HEK293T (cell line): Measurements from ENCODE around the gene GOLGB1.
"Not testable (repeated sequence)": the region's sequence is repeated elsewhere in the genome, so short reads cannot be mapped to it uniquely, and the experiment has no call there.

Experiments
- CTCF ChIA-PET: fragments of 350-600 bp; formaldehyde crosslinking; extraction: SDS; loops from one replicate; lab custom pipeline; 2021; ENCODE audit warnings: antibody characterized with exemption, inconsistent platforms; lab: Yijun Ruan, JAX
- POLR2A ChIA-PET: fragments of 350-600 bp; formaldehyde crosslinking; extraction: SDS; loops from one replicate; lab custom pipeline; 2020; ENCODE audit warnings: antibody characterized with exemption, inconsistent platforms; lab: Yijun Ruan, JAX
- DNase-seq: peaks from one replicate; pipeline ENCODE4 v3.0.0; 2012; ENCODE audit warnings: mixed read lengths; ENCODE audit errors: extremely low spot score
- ARNT ChIP-seq: fragments of 450-650 bp; IDR thresholded peaks from 2 replicates; pipeline ENCODE4 v1.6.1; 2017; ENCODE audit warnings: mild to moderate bottlenecking
- BHLHE40 ChIP-seq: fragments of 450-650 bp; IDR thresholded peaks from 2 replicates; pipeline ENCODE4 v1.6.1; 2016; ENCODE audit warnings: mild to moderate bottlenecking, moderate library complexity, borderline replicate concordance
- CTBP1 ChIP-seq: fragments of 450-650 bp; IDR thresholded peaks from 2 replicates; pipeline ENCODE4 v1.6.1; 2016; ENCODE audit warnings: borderline replicate concordance
- ELF4 ChIP-seq: fragments of 450-650 bp; IDR thresholded peaks from 2 replicates; pipeline ENCODE4 v1.6.1; 2017; ENCODE audit warnings: antibody characterized with exemption
- FOXA1 ChIP-seq: fragments of 450-650 bp; IDR thresholded peaks from 2 replicates; pipeline ENCODE4 v1.6.1; 2016; ENCODE audit warnings: mild to moderate bottlenecking
- FOXK2 ChIP-seq: fragments of 450-650 bp; IDR thresholded peaks from 2 replicates; pipeline ENCODE4 v1.6.1; 2016; ENCODE audit warnings: mild to moderate bottlenecking
- FOXM1 ChIP-seq: fragments of 450-650 bp; IDR thresholded peaks from 2 replicates; pipeline ENCODE4 v1.6.1; 2017; ENCODE audit warnings: mild to moderate bottlenecking, borderline replicate concordance
- HDGF ChIP-seq: fragments of 450-650 bp; IDR thresholded peaks from 2 replicates; pipeline ENCODE4 v1.6.1; 2017; ENCODE audit warnings: antibody characterized with exemption, borderline replicate concordance
- L3MBTL2 ChIP-seq: fragments of 450-650 bp; conservative IDR thresholded peaks from 2 replicates; pipeline ENCODE4 v1.6.1; 2016; ENCODE audit warnings: mild to moderate bottlenecking
- LEF1 ChIP-seq: fragments of 450-650 bp; IDR thresholded peaks from 2 replicates; pipeline ENCODE4 v1.6.1; 2017; ENCODE audit warnings: mild to moderate bottlenecking, borderline replicate concordance
- NFRKB ChIP-seq: fragments of 450-650 bp; IDR thresholded peaks from 2 replicates; pipeline ENCODE4 v1.6.1; 2016; ENCODE audit warnings: mild to moderate bottlenecking, moderate library complexity
- PKNOX1 ChIP-seq: fragments of 450-650 bp; IDR thresholded peaks from 2 replicates; pipeline ENCODE4 v1.6.1; 2016
- SP1 ChIP-seq: fragments of 450-650 bp; IDR thresholded peaks from 2 replicates; pipeline ENCODE4 v1.6.1; 2017
- SUZ12 ChIP-seq: fragments of 450-650 bp; IDR thresholded peaks from 2 replicates; pipeline ENCODE4 v1.6.1; 2016; ENCODE audit warnings: mild to moderate bottlenecking
- TARDBP ChIP-seq: fragments of 450-650 bp; IDR thresholded peaks from 2 replicates; pipeline ENCODE4 v1.6.1; 2016
- ZNF384 ChIP-seq: fragments of 450-650 bp; IDR thresholded peaks from 2 replicates; pipeline ENCODE4 v1.6.1; 2016

Gene GOLGB1

GRCh38 chr3:121781611-121782010 is 32.1 kb upstream of the GOLGB1 start:
- DNase-seq = no peak
- ChIA-PET CTCF (no interaction called here), POLR2A (no interaction called here)
- TF ChIP-seq SUZ12 (no peak), PKNOX1 (no peak), ARNT (no peak), TARDBP (no peak), FOXM1 (no peak), ZNF384 (no peak)

DNA sequence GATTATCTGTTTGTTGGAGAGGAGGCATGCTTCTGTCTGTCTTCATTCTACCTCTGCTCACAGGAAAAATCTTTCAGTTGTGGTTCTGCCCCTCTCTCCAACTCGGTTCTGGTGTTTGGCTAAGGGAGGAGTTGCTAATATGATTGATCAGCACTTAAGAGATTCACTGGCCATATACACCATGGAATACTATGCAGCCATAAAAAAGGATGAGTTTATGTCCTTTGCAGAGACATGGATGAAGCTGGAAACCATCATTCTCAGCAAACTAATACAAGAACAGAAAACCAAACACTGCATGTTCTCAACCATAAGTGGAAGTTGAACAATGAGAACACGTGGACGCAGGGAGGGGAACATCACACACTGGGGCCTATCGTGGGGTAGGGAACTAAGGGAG is 25.6 kb upstream of the GOLGB1 start:
- POLR2A ChIA-PET, DNase-seq, CTCF ChIA-PET: not testable (repeated sequence)

DNA sequence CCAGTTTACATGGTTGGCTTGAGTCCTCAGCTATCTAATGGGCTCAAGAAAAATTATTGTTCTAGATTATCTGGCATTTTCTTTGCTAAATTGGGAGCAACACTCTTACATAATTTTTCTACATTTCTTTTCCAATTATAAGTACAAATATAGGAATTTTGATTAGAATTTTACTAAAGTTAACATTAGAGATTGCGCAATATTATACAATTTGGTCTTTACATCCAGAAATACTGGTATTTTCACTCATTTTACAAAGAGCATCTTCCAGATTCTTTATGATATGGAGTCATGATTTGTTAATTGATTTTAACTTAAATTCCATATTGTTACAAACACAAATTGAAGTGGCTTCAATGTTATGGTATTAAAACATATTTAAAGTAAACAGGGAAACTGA is 19.7 kb upstream of the GOLGB1 start:
- ChIA-PET POLR2A (no interaction called here), CTCF (no interaction called here)
- TF ChIP-seq NFRKB = no peak
- DNase-seq = no peak

- POLR2A ChIA-PET = no interaction called here
- CTCF ChIA-PET = no interaction called here
- DNase-seq = no peak
- TF ChIP-seq CTBP1 = no peak
- no peak for TF ChIP-seq FOXK2
- no peak for TF ChIP-seq L3MBTL2
- TF ChIP-seq ELF4 = no peak
- no peak for TF ChIP-seq ARNT
- TF ChIP-seq HDGF = no peak
- TF ChIP-seq FOXA1 = no peak
- no peak for TF ChIP-seq PKNOX1
- TF ChIP-seq TARDBP = no peak
- no peak for TF ChIP-seq BHLHE40
- no peak for TF ChIP-seq SP1
These were observed 18.9 kb upstream of the GOLGB1 start for GRCh38 chr3:121768452-121768851.

DNA sequence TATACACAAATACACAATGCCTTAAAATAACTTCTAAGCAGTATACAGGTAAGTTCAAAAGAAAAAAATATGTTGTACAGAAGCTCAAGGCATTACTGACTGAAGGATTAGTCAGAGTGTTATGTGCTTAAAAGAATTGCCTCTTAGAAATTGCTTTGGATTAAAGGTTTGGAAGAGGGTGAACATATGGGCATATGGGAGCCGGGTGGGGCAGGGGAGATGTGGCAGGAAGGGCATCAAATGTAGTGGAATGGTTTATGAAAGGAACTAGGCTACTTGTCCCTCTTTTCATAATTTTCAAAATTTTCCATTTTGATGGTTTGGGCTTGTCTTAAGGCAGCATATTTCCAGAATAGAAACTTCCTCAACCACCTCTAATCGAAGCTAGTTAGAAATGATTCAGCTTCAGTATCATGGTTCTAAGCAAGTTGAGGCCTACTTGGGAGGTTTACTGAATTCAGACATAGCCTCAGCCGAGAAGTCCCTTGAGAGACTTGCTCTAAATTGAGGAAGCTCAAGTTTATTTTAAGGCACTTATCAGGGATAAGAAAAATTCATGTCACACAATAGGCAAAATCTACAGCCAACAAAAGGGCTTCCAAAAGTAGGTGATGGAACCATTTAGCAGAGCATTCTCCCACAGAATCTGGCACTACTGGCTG is 10.1 kb upstream of the GOLGB1 start:
- TF ChIP-seq BHLHE40 (no peak), CTBP1 (no peak), ZNF384 (no peak), PKNOX1 (no peak), HDGF (no peak), L3MBTL2 (no peak), TARDBP (no peak), SP1 (no peak)
- POLR2A ChIA-PET = interaction anchor here (1.2 kb wide), 1 partner anchor 10 kb away, joined by 3 read pairs; the partner anchor contains the start of gene GOLGB1
- DNase-seq = no peak
- CTCF ChIA-PET = no interaction called here

DNA sequence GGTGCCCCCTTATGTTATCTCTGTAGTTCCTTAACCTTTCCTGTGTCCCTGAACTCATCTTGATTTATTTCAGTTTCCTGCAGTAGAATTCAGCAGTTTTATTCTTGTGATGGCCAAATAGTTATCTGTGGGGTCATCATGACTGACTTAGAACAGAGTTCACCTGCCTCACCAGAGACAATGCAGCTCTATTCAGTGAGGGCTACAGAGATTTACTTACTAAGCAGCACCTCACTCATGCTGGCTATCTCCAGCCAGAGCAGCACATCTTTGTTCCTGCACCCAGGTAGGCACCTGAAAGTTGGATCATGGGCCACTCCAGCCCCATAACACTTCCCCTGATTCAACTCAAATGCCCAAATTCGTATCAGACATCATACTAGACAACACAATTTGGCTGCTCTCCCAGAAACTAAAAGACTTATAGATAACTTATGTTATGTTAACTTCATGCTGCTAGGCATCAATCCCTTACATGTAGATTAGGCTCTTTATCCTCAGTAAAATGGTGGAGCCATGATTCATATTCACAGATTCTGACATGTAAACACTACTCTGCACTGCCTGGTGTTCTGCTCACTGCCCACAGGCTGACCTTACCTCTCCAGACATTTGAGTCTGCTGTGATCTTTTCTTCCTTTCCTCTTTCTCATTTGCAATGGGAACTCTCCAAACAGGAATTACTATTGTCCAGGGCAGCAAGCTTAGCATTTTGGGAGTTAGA is 9.3 kb upstream of the GOLGB1 start:
- ChIA-PET POLR2A (interaction anchor here (1.2 kb wide), 1 partner anchor 10 kb away, joined by 3 read pairs; the partner anchor contains the start of gene GOLGB1), CTCF (interaction anchor here (0.7 kb wide), 1 partner anchor 23 kb away, joined by 4 read pairs; no protein-coding TSS in a partner anchor)
- no peak for TF ChIP-seq CTBP1
- no peak for TF ChIP-seq FOXA1
- TF ChIP-seq TARDBP = no peak
- no peak for TF ChIP-seq LEF1
- DNase-seq = no peak

- DNase-seq = no peak
- TF ChIP-seq NFRKB = no peak
- no peak for TF ChIP-seq CTBP1
- TF ChIP-seq SP1 = no peak
- POLR2A ChIA-PET = no interaction called here
- CTCF ChIA-PET = interaction anchor here (0.7 kb wide), 1 partner anchor 22 kb away, joined by 4 read pairs; no protein-coding TSS in a partner anchor
These were observed 8.4 kb upstream of the GOLGB1 start for GRCh38 chr3:121757812-121758545.
